HepG2 (cell line): Measurements from ENCODE around the gene SOX21. TPM values are rescaled to one million over a fixed set of nuclear protein-coding genes. Genes with fewer than 3 reads are reported as not detected.

ENCODE experiments used
- ATAC-seq: fragments of 200-7000 bp; cut with Tn5 transposase; 3 replicates; pipeline ENCODE4 v1.9.1; 2020; ENCODE audit warnings: mild to moderate bottlenecking, moderate library complexity
- BruUV-seq: library from RNA; stranded (reverse); fragments of 400-500 nt; replicated peaks from 2 replicates; lab custom pipeline; 2021; lab: Mats Ljungman, UMichigan
- CTCF ChIA-PET: fragments of 300-600 bp; formaldehyde crosslinking; extraction: SDS; loops from one replicate; lab custom pipeline; 2021; ENCODE audit warnings: low total read pairs, inconsistent platforms, low intra/inter-chr PET ratio; lab: Yijun Ruan, JAX
- POLR2A ChIA-PET: fragments of 350-600 bp; sonication (Branson Sonifier 250); formaldehyde crosslinking; loops from one replicate; lab custom pipeline; 2020; ENCODE audit warnings: antibody characterized with exemption, inconsistent platforms; lab: Yijun Ruan, JAX
- DNase-seq: peaks from one replicate; pipeline ENCODE4 v3.0.0-alpha.2; 2015; ENCODE audit warnings: low spot score
- FAIRE-seq: peaks from 3 replicates; lab custom pipeline; 2011; peaks lifted over from hg19 to GRCh38; lab: Jason Lieb, UNC
- H2AFZ ChIP-seq: one replicate; pipeline ENCODE4 v1.6.1; 2011; ENCODE audit warnings: low read length, inconsistent platforms
- H3K27ac ChIP-seq: fragments of 300-600 bp; 3 replicates; pipeline ENCODE4 v1.8.0; 2011; ENCODE audit warnings: mixed run types, mild to moderate bottlenecking, mixed read lengths, low read length, inconsistent platforms; ENCODE audit not compliant: insufficient read depth; ENCODE audit errors: extremely low read length
- H3K27me3 ChIP-seq, 2 experiments: fragments of 200-600 bp in 1 of 2; 2 replicates in 1 of 2; 3 replicates in 1 of 2; pipeline versions ENCODE4 v1.6.0 to v1.8.0; 2011; ENCODE audit warnings: low read length in 2 of 2, mild to moderate bottlenecking in 2 of 2, moderate library complexity in 2 of 2, inconsistent platforms in 1 of 2; ENCODE audit not compliant: insufficient read depth in 2 of 2, control insufficient read depth in 1 of 2
- H3K36me3 ChIP-seq, 2 experiments: fragments of 200-600 bp in 1 of 2; replicated peaks in 1 of 2; 2 replicates in 1 of 2; 3 replicates in 1 of 2; pipeline versions ENCODE4 v1.5.1 to v1.8.0; 2011; ENCODE audit warnings: low read length in 2 of 2, inconsistent platforms in 1 of 2; ENCODE audit not compliant: insufficient read depth in 2 of 2, control insufficient read depth in 1 of 2
- H3K4me1 ChIP-seq: 2 replicates; pipeline ENCODE4 v1.5.1; 2012; ENCODE audit warnings: low read length, inconsistent platforms; ENCODE audit not compliant: insufficient read depth
- H3K4me2 ChIP-seq: 2 replicates; pipeline ENCODE4 v1.6.0; 2011; ENCODE audit warnings: low read depth, low read length, inconsistent platforms
- H3K4me3 ChIP-seq, 3 experiments: fragments of 200-600 bp in 1 of 3; sonication (generic), shearing (Covaris generic) in 1 of 3; replicated peaks in 1 of 3; 2 replicates each; pipeline ENCODE4 v1.5.1; 2011 to 2016; ENCODE audit warnings: low read length in 3 of 3, inconsistent platforms in 2 of 3, low read depth in 2 of 3, mild to moderate bottlenecking in 2 of 3, control low read depth in 1 of 3, mixed read lengths in 1 of 3; ENCODE audit not compliant: insufficient read depth in 1 of 3
- H3K79me2 ChIP-seq: one replicate; pipeline ENCODE4 v1.6.1; 2011; ENCODE audit warnings: low read length, inconsistent platforms; ENCODE audit not compliant: insufficient read depth
- H3K9ac ChIP-seq: 2 replicates; pipeline ENCODE4 v1.6.0; 2011; ENCODE audit warnings: mild to moderate bottlenecking, low read depth, low read length, inconsistent platforms; ENCODE audit not compliant: insufficient read depth
- H3K9me3 ChIP-seq: 2 replicates; pipeline ENCODE4 v1.5.1; 2012; ENCODE audit warnings: mild to moderate bottlenecking, low read length
- H4K20me1 ChIP-seq: 2 replicates; pipeline ENCODE4 v1.6.0; 2011; ENCODE audit warnings: inconsistent platforms, mild to moderate bottlenecking, low read length, moderate library complexity; ENCODE audit not compliant: insufficient read depth
- MEIS1 ChIP-seq: sonication (generic); formaldehyde crosslinking; IDR thresholded peaks from 2 replicates; pipeline ENCODE4 v1.9.0; 2021; ENCODE audit warnings: mild to moderate bottlenecking, missing genetic modification reagents, moderate library complexity, borderline replicate concordance
- NFYC ChIP-seq: IDR thresholded peaks from 2 replicates; pipeline ENCODE4 v1.6.1; 2016; ENCODE audit warnings: missing genetic modification reagents, missing compliant biosample characterization
- PTBP1 ChIP-seq: fragments of 200-400 bp; formaldehyde crosslinking; IDR thresholded peaks from 2 replicates; pipeline ENCODE4 v1.6.1; 2018; ENCODE audit warnings: low read length, low read depth; ENCODE audit not compliant: poor library complexity, severe bottlenecking
- SMC3 ChIP-seq: IDR thresholded peaks from 2 replicates; pipeline ENCODE4 v1.6.1; 2011; ENCODE audit warnings: low read length, improper control_type of control experiment
- WGBS: methylation state at CpG from one replicate; pipeline ENCODE4 v1.1.6; 2017; ENCODE audit warnings: low lambda C conversion rate; 5-methylcytosine and 5-hydroxymethylcytosine counted together
- in situ Hi-C: cut with HindIII; loops from 2 replicates; pipeline ENCODE4 v1.10.0; 2017; ENCODE audit warnings: low pct_unique_long_range_greater_than_20kb; ENCODE audit not compliant: extremely low pct_ligation_motif_present
- intact Hi-C: fragments of 100-400 bp; cut with micrococcal nuclease; formaldehyde crosslinking; loops from one replicate; pipeline ENCODE4 v1.10.0; 2022; ENCODE audit not compliant: unreplicated experiment
- polyA plus RNA-seq, 8 experiments: library from polyadenylated mRNA; depleted of rRNA in 3 of 8; stranded (reverse) in 7 of 8; unstranded in 1 of 8; fragments of >200 nt; fragmentation: Illumina TruSeq in 4 of 8; extraction: Trizol in 4 of 8; gene quantifications; 2 replicates each; pipeline versions ENCODE4 v1.2.1 to v1.2.3, GENCODE V29; 2011 to 2016; ENCODE audit warnings: low read depth in 4 of 8, missing spikeins in 1 of 8, mixed read lengths in 1 of 8; ENCODE audit not compliant: insufficient read depth in 1 of 8
- total RNA-seq, 5 experiments: library from RNA; depleted of rRNA; stranded (reverse); fragments of >200 nt; fragmentation: Illumina TruSeq; extraction: Trizol; gene quantifications; 2 replicates each; pipeline ENCODE4 v1.2.3, GENCODE V29; 2016; ENCODE audit warnings: low read depth in 1 of 5
- TF ChIP-seq, protein P1 (sequence below): sonication (generic); formaldehyde crosslinking; IDR thresholded peaks from 2 replicates; pipeline ENCODE4 v1.4.0; 2020; ENCODE audit warnings: missing genetic modification reagents
- TF ChIP-seq, protein P2 (sequence below): fragments of 450-650 bp; IDR thresholded peaks from 2 replicates; pipeline ENCODE4 v1.6.1; 2016
- TF ChIP-seq, protein P3 (sequence below): sonication (generic); formaldehyde crosslinking; IDR thresholded peaks from 2 replicates; pipeline ENCODE4 v1.4.0; 2020; ENCODE audit warnings: mild to moderate bottlenecking, missing genetic modification reagents

SOX21 gene
- total and polyA plus RNA-seq, 2 of the 13 experiments (the other 11 are each of a cell fraction or from before 2014, with no cell fraction given) = not detected

DNA sequence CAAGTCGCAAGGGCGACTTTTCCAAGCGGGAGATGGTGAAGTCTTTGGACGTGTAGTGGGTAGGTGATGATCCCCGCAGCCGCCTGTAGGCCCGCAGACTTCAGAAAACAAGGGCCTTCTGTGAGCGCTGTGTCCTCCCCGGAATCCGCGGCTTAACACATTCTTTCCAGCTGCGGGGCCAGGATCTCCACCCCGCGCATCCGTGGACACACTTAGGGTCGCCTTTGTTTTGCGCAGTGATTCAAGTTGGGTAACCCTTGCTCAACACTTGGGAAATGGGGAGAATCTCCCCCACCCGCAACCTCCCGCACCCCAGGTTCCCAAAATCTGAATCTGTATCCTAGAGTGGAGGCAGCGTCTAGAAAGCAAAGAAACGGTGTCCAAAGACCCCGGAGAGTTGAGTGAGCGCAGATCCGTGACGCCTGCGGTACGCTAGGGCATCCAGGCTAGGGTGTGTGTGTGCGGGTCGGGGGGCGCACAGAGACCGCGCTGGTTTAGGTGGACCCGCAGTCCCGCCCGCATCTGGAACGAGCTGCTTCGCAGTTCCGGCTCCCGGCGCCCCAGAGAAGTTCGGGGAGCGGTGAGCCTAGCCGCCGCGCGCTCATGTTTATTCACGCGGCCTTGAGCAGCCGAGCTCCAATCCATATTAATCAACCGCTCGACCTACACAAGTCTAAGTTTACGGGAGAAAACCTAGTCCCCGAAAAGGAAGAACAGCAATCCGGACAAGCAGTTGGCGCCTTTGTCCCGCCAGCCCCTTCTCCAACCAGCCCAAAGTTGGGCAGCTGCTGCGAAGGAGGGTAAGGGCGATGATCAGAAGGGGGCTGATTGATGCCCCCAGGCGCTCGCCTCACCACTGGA, 9.9 kb downstream of the SOX21 start:
- Histone ChIP-seq H2AFZ (no peak overlapping the region), H3K9ac (no peak overlapping the region), H4K20me1 (no peaks in the 10 kb centered on the region), H3K79me2 (no peaks in the 10 kb centered on the region), H3K27ac (no peak overlapping the region), H3K4me2 (no peak overlapping the region), H3K36me3 (no peaks in the 10 kb centered on the region), H3K4me1 (no peaks in the 10 kb centered on the region), H3K4me3 (no peak overlapping the region), H3K9me3 (no peaks in the 10 kb centered on the region), H3K27me3 (peaks cover 18 to 77% of the 10 kb centered on the region in 2 experiments)
- BruUV-seq = no TSS peak
- intact Hi-C loops = no loop called here
- TF ChIP-seq SMC3 = no peak
- TF ChIP-seq NFYC (CRISPR knock-in tag) = no peak
- TF ChIP-seq, protein P1, sequence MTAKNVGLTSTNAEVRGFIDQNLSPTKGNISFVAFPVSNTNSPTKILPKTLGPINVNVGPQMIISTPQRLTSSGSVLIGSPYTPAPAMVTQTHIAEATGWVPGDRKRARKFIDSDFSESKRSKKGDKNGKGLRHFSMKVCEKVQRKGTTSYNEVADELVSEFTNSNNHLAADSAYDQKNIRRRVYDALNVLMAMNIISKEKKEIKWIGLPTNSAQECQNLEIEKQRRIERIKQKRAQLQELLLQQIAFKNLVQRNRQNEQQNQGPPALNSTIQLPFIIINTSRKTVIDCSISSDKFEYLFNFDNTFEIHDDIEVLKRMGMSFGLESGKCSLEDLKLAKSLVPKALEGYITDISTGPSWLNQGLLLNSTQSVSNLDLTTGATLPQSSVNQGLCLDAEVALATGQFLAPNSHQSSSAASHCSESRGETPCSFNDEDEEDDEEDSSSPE (CRISPR knock-in tag) = no peak
- TF ChIP-seq, protein P2, sequence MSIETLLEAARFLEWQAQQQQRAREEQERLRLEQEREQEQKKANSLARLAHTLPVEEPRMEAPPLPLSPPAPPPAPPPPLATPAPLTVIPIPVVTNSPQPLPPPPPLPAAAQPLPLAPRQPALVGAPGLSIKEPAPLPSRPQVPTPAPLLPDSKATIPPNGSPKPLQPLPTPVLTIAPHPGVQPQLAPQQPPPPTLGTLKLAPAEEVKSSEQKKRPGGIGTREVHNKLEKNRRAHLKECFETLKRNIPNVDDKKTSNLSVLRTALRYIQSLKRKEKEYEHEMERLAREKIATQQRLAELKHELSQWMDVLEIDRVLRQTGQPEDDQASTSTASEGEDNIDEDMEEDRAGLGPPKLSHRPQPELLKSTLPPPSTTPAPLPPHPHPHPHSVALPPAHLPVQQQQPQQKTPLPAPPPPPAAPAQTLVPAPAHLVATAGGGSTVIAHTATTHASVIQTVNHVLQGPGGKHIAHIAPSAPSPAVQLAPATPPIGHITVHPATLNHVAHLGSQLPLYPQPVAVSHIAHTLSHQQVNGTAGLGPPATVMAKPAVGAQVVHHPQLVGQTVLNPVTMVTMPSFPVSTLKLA = no peak
- TF ChIP-seq, protein P3, sequence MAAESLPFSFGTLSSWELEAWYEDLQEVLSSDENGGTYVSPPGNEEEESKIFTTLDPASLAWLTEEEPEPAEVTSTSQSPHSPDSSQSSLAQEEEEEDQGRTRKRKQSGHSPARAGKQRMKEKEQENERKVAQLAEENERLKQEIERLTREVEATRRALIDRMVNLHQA (CRISPR knock-in tag) = no peak
- no peak for TF ChIP-seq MEIS1 (CRISPR knock-in tag)
- TF ChIP-seq PTBP1 = no peak
- no peak for ATAC-seq
- no peak for DNase-seq
- WGBS = 60% methylated on average over 17 of the region's 60 CpGs
- no peak for FAIRE-seq
- in situ Hi-C loops = no loop called here
- CTCF ChIA-PET = no interaction called here
- POLR2A ChIA-PET = no interaction called here
